IMR-90 (cell line): Measurements from ENCODE around the gene RAPSN. TPM values are rescaled to one million over a fixed set of nuclear protein-coding genes. Genes with fewer than 3 reads are reported as not detected.

Experiments used
- ATAC-seq: fragments of 200-7000 bp; cut with Tn5 transposase; 2 replicates; pipeline ENCODE4 v1.9.1; 2020; ENCODE audit warnings: low read depth, mild to moderate bottlenecking, moderate library complexity
- BruUV-seq: library from RNA; stranded (reverse); fragments of 400-500 nt; replicated peaks from 2 replicates; lab custom pipeline; 2021; lab: Mats Ljungman, UMichigan
- CTCF ChIA-PET: fragments of 300-600 bp; formaldehyde crosslinking; extraction: SDS; loops from one replicate; lab custom pipeline; 2021; ENCODE audit warnings: antibody characterized with exemption; lab: Yijun Ruan, JAX
- POLR2A ChIA-PET: fragments of 300-600 bp; sonication (Branson Sonifier 250); formaldehyde crosslinking; loops from one replicate; lab custom pipeline; 2022; ENCODE audit warnings: antibody characterized with exemption; ENCODE audit not compliant: unreplicated experiment; lab: Charles Lee
- DNase-seq: peaks from one replicate; pipeline ENCODE4 v3.0.0; 2013
- H2AFZ ChIP-seq: replicated peaks from 2 replicates; pipeline ENCODE3; 2013; ENCODE audit warnings: low read length, mild to moderate bottlenecking; ENCODE audit not compliant: poor library complexity
- H2AK5ac ChIP-seq: 2 replicates; pipeline ENCODE4 v1.6.1; 2013; ENCODE audit warnings: low read depth, low read length, inconsistent platforms
- H2AK9ac ChIP-seq: replicated peaks from 2 replicates; pipeline ENCODE3; 2013; ENCODE audit warnings: mild to moderate bottlenecking, low read depth, low read length, moderate library complexity; ENCODE audit not compliant: poor library complexity
- H2BK120ac ChIP-seq: 2 replicates; pipeline ENCODE4 v1.6.1; 2013; ENCODE audit warnings: low read depth, low read length, inconsistent platforms
- H2BK15ac ChIP-seq: 3 replicates; pipeline ENCODE4 v1.6.1; 2013; ENCODE audit warnings: low read depth, low read length, inconsistent platforms
- H2BK20ac ChIP-seq: 2 replicates; pipeline ENCODE4 v1.6.1; 2013; ENCODE audit warnings: low read depth, mild to moderate bottlenecking, inconsistent platforms, low read length, moderate library complexity
- H2BK5ac ChIP-seq: 2 replicates; pipeline ENCODE4 v1.6.1; 2013; ENCODE audit warnings: mild to moderate bottlenecking, low read depth, low read length, inconsistent platforms; ENCODE audit not compliant: poor library complexity, severe bottlenecking
- H3K14ac ChIP-seq: replicated peaks from 2 replicates; pipeline ENCODE4 v1.6.1; 2013; ENCODE audit warnings: low read depth, low read length, inconsistent platforms
- H3K18ac ChIP-seq: 2 replicates; pipeline ENCODE4 v1.6.1; 2013; ENCODE audit warnings: low read depth, low read length, control low read depth
- H3K23ac ChIP-seq: 2 replicates; pipeline ENCODE4 v1.6.1; 2013; ENCODE audit warnings: low read depth, low read length, inconsistent platforms
- H3K27ac ChIP-seq: 2 replicates; pipeline ENCODE4 v1.5.1; 2013; ENCODE audit warnings: mild to moderate bottlenecking, control low read depth, low read length; ENCODE audit not compliant: insufficient read depth
- H3K27me3 ChIP-seq: 2 replicates; pipeline ENCODE4 v1.6.1; 2013; ENCODE audit warnings: low read length; ENCODE audit not compliant: control insufficient read depth, insufficient read depth
- H3K36me3 ChIP-seq: 2 replicates; pipeline ENCODE4 v1.6.1; 2013; ENCODE audit warnings: low read length, mixed read lengths; ENCODE audit not compliant: control insufficient read depth, insufficient read depth
- H3K4ac ChIP-seq: 2 replicates; pipeline ENCODE4 v1.6.1; 2013; ENCODE audit warnings: low read depth, low read length, inconsistent platforms
- H3K4me1 ChIP-seq: 2 replicates; pipeline ENCODE4 v1.6.1; 2013; ENCODE audit warnings: low read length, mixed read lengths; ENCODE audit not compliant: control insufficient read depth, insufficient read depth
- H3K4me2 ChIP-seq: 2 replicates; pipeline ENCODE4 v1.6.1; 2013; ENCODE audit warnings: low read depth, mild to moderate bottlenecking, control low read depth, low read length, moderate library complexity
- H3K4me3 ChIP-seq: 2 replicates; pipeline ENCODE4 v1.5.1; 2013; ENCODE audit warnings: low read depth, mild to moderate bottlenecking, control low read depth, low read length, moderate library complexity; ENCODE audit not compliant: insufficient read depth
- H3K56ac ChIP-seq: 2 replicates; pipeline ENCODE4 v1.6.1; 2013; ENCODE audit warnings: low read length, inconsistent platforms; ENCODE audit not compliant: insufficient read depth; ENCODE audit errors: extremely low read depth
- H3K79me1 ChIP-seq, 2 experiments: 2 replicates each; pipeline ENCODE4 v1.6.1; 2013; ENCODE audit warnings: low read length in 2 of 2, inconsistent platforms in 1 of 2, low read depth in 1 of 2
- H3K9ac ChIP-seq: 2 replicates; pipeline ENCODE4 v1.6.1; 2013; ENCODE audit warnings: low read depth, low read length, control low read depth
- H3K9me1 ChIP-seq: 2 replicates; pipeline ENCODE4 v1.6.1; 2013; ENCODE audit warnings: low read length, inconsistent platforms; ENCODE audit not compliant: insufficient read depth
- H3K9me3 ChIP-seq: 2 replicates; pipeline ENCODE4 v1.6.1; 2013; ENCODE audit warnings: low read length; ENCODE audit not compliant: control insufficient read depth, insufficient read depth
- H4K20me1 ChIP-seq: 2 replicates; pipeline ENCODE4 v1.6.1; 2013; ENCODE audit warnings: low read length, inconsistent platforms; ENCODE audit not compliant: insufficient read depth
- H4K5ac ChIP-seq: 2 replicates; pipeline ENCODE4 v1.6.1; 2013; ENCODE audit warnings: mild to moderate bottlenecking, low read depth, low read length, control low read depth
- H4K8ac ChIP-seq, 2 experiments: 2 replicates each; pipeline ENCODE4 v1.6.1; 2013; ENCODE audit warnings: low read depth in 2 of 2, low read length in 2 of 2, control low read depth in 1 of 2, inconsistent platforms in 1 of 2
- H4K91ac ChIP-seq: 2 replicates; pipeline ENCODE4 v1.6.1; 2013; ENCODE audit warnings: low read depth, low read length, inconsistent platforms; ENCODE audit not compliant: insufficient read depth
- BHLHE40 ChIP-seq: fragments of 150-350 bp; IDR thresholded peaks from 2 replicates; pipeline ENCODE4 v1.6.1; 2016; ENCODE audit warnings: mild to moderate bottlenecking, low read depth, low read length
- MAFK ChIP-seq: IDR thresholded peaks from 2 replicates; pipeline ENCODE4 v1.6.1; 2012; ENCODE audit warnings: low read depth, low read length, improper control_type of control experiment
- MAZ ChIP-seq: IDR thresholded peaks from 2 replicates; pipeline ENCODE4 v1.6.1; 2012; ENCODE audit warnings: low read depth, mild to moderate bottlenecking, low read length, improper control_type of control experiment, moderate library complexity, borderline replicate concordance
- NFE2L2 ChIP-seq: fragments of 150-350 bp; IDR thresholded peaks from 2 replicates; pipeline ENCODE4 v1.6.1; 2016; ENCODE audit warnings: low read depth, mild to moderate bottlenecking, low read length
- WGBS, 2 experiments: methylation state at CpG; one replicate each; pipeline versions ENCODE4 v1.1.5 to v1.1.7; 2013; ENCODE audit warnings: missing lambda C conversion rate in 2 of 2; ENCODE audit not compliant: insufficient read length in 1 of 2; ENCODE audit errors: extremely low coverage in 2 of 2; 5-methylcytosine and 5-hydroxymethylcytosine counted together
- dilution Hi-C: fragments of 300-500 bp; cut with HindIII; formaldehyde crosslinking; loops from one replicate; pipeline ENCODE4 v1.14.3; 2018; ENCODE audit warnings: low sequenced_read_pairs; ENCODE audit not compliant: unreplicated experiment
- in situ Hi-C: fragments of 300-500 bp; cut with MboI; formaldehyde crosslinking; loops from 3 replicates; pipeline ENCODE4 v1.14.3; 2019; ENCODE audit warnings: low sequenced_read_pairs, inconsistent platforms, mixed read lengths
- intact Hi-C: fragments of 100-400 bp; cut with micrococcal nuclease; formaldehyde crosslinking; loops from 2 replicates; pipeline ENCODE4 v1.10.0; 2022
- polyA plus RNA-seq, 3 experiments: library from polyadenylated mRNA; depleted of rRNA; stranded (reverse); fragments of >200 nt; gene quantifications; 2 replicates each; pipeline ENCODE4 v1.2.3, GENCODE V29; 2012; ENCODE audit warnings: low replicate concordance in 1 of 3
- total RNA-seq: library from RNA; depleted of rRNA; stranded (reverse); fragments of >200 nt; gene quantifications from 2 replicates; pipeline ENCODE4 v1.2.3, GENCODE V29; 2012

RAPSN gene
- total and polyA plus RNA-seq, 2 of the 4 experiments (the other 2 are of a cell fraction) = 0.03 TPM; not detected in 1

DNA sequence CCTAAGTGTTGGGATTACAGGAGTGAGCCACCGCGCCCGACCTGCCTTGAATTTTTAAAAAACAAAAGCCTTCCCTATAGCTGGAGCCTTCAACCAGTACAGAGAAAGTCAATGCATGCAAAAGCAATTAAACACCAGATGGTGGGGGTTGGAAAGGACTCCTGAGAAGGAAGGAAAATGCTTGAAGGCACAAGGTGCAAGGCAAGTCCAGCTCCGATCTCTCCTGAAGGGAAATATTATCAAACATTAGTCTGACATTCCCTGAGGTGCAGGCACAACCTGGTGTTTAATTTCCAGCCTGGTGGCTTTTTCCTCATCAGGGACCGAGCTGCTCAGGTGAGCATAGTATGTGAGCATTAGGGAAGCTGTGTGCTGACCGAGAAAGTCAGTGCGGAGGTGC is 12.9 kb upstream of the RAPSN start:
- TF ChIP-seq MAZ (no peak), MAFK (no peak), BHLHE40 (no peak), NFE2L2 (no peak)
- Histone ChIP-seq H3K9me3 (no peaks in the 10 kb centered on the region), H3K36me3 (peaks cover 17% of the 10 kb centered on the region), H3K4me1 (peaks cover 3% of the 10 kb centered on the region), H3K56ac (no peak overlapping the region), H3K79me1 (peaks cover 24 to 51% of the 10 kb centered on the region in 2 experiments), H3K18ac (no peak overlapping the region), H3K14ac (no peak overlapping the region), H2AK5ac (no peak overlapping the region), H3K4ac (no peak overlapping the region), H3K4me3 (no peak overlapping the region), H4K20me1 (peaks cover 7% of the 10 kb centered on the region), H3K23ac (no peak overlapping the region), H3K9me1 (peaks cover 9% of the 10 kb centered on the region), H2BK5ac (no peak overlapping the region), H2BK120ac (no peak overlapping the region), H4K5ac (no peak overlapping the region), H3K27ac (no peak overlapping the region), H2AFZ (no peak overlapping the region), H4K8ac (no peak overlapping the region), H4K91ac (no peak overlapping the region), H2BK15ac (no peak overlapping the region), H2AK9ac (no peak overlapping the region), H2BK20ac (no peak overlapping the region), H3K4me2 (no peak overlapping the region), H3K9ac (no peak overlapping the region), H3K27me3 (no peaks in the 10 kb centered on the region)
- POLR2A ChIA-PET = no interaction called here
- in situ Hi-C loops (no loop called here), dilution Hi-C loops (no loop called here), intact Hi-C loops (no loop called here)
- CTCF ChIA-PET = interaction anchor here (1.2 kb wide), 1 partner anchor 155 kb away, joined by 4 read pairs; no protein-coding TSS in a partner anchor
- WGBS, 2 experiments = 94% methylated on average over 2 of the region's 7 CpGs; no CpG with 5 or more reads in 1 of the 2 experiments
- DNase-seq (no peak), ATAC-seq (no peak)
- BruUV-seq = no TSS peak
